Adrenal gland (tissue), 12 donors: ENCODE measurements around the gene UBAC1. TPM values are rescaled to one million over a fixed set of nuclear protein-coding genes. Genes with fewer than 3 reads are reported as not detected.

Source experiments
- DNase-seq, 7 donors: peaks; one replicate each; pipeline ENCODE4 v3.0.0-alpha.2; 2019 to 2020
- H3K27ac ChIP-seq, 5 donors: fragments of 200-600 bp; sonication (generic) in 4 of 5; 1 replicate in 3 of 5; 2 replicates in 2 of 5; pipeline versions ENCODE4 v1.5.1 to v1.8.0; 2016 to 2020; ENCODE audit warnings: mild to moderate bottlenecking in 1 of 5
- H3K27me3 ChIP-seq: fragments of 200-600 bp; 2 replicates; pipeline ENCODE4 v1.8.0; 2021
- H3K36me3 ChIP-seq, 2 donors: fragments of 200-600 bp; replicated peaks in 1 of 2; 1 replicate in 1 of 2; 2 replicates in 1 of 2; pipeline versions ENCODE4 v1.5.1 to v1.8.0; 2018 to 2022
- H3K4me1 ChIP-seq, 2 donors: fragments of 200-600 bp; replicated peaks in 1 of 2; 1 replicate in 1 of 2; 2 replicates in 1 of 2; pipeline versions ENCODE4 v1.5.1 to v1.8.0; 2018 to 2021
- H3K4me3 ChIP-seq, 4 donors: fragments of 200-600 bp; sonication (generic) in 3 of 4; one replicate each; pipeline ENCODE4 v1.5.1; 2016 to 2018
- H3K9me3 ChIP-seq, 3 donors: fragments of 200-600 bp; sonication (generic) in 1 of 3; replicated peaks in 1 of 3; 1 replicate in 2 of 3; 2 replicates in 1 of 3; pipeline versions ENCODE4 v1.5.1 to v1.8.0; 2016 to 2021
- POLR2A ChIP-seq, 2 donors: fragments of 450-650 bp; IDR thresholded peaks; one replicate each; pipeline ENCODE4 v1.6.1; 2017; ENCODE audit warnings: antibody characterized with exemption in 2 of 2, mild to moderate bottlenecking in 2 of 2, moderate library complexity in 1 of 2
- WGBS, 4 donors: extraction: QIAGEN DNeasy Blood & Tissue Kit in 2 of 4; methylation state at CpG; one replicate each; pipeline versions ENCODE4 v1.1.5 to v1.1.7; 2013 to 2017; 5-methylcytosine and 5-hydroxymethylcytosine counted together
- intact Hi-C, 2 donors: fragments of 100-400 bp; cut with DNase I; formaldehyde crosslinking; loops; one replicate each; pipeline versions ENCODE4 v1.14.1 to v1.15.0; 2022 to 2023
- polyA plus RNA-seq, 3 donors: library from polyadenylated mRNA; stranded (reverse); fragments of 200-250 nt in 2 of 3; fragments of 350-450 nt in 1 of 3; fragmentation: Illumina TruSeq in 1 of 3; extraction: RNeasy Lipid Tissue Mini Kit (QIAGEN cat#74804) in 1 of 3; gene quantifications; one replicate each; pipeline ENCODE4 v1.2.3, GENCODE V29; 2013 to 2014
- total RNA-seq, 9 donors: library from RNA; depleted of rRNA in 4 of 9; stranded (reverse); fragments of >200 nt in 4 of 9; fragments of 120-200 nt in 1 of 9; fragmentation: NEBNext Ultra II Directional in 1 of 9; extraction: Animal tissue kit (Norgen Biotek cat#: 25700) in 1 of 9; gene quantifications; one replicate each; pipeline versions ENCODE4 v1.1.0 to v1.2.4, GENCODE V29; 2013 to 2023
- TF ChIP-seq, protein P1 (sequence below), 6 experiments: fragments of 450-650 bp in 4 of 6; fragments of 200-600 bp in 2 of 6; sonication (generic) in 1 of 6; IDR thresholded peaks; 1 replicate in 5 of 6; 2 replicates in 1 of 6; pipeline versions ENCODE4 v1.5.1 to v1.8.0; 2016 to 2021; ENCODE audit warnings: antibody characterized with exemption in 6 of 6, mild to moderate bottlenecking in 2 of 6, moderate library complexity in 1 of 6
- donor health status: healthy with polysubstance abuse.
- donor health status: Bipolar disorder and iron deficiency.
- donor health status: DM: yes; HTN: yes; CAD: no.
- donor health status: DM: no; HTN: no; CAD: no.
- donor health status: DM: no; HTN: no; CAD: no.
- donor health status: DM: yes; HTN: yes; CAD: no.

UBAC1 gene
- total and polyA plus RNA-seq, 12 donors, result 20.2 to 63.3 (median 37.9) TPM

- DNase-seq, result no peak
- WGBS, 4 donors, result 76 to 89% (median 85%) methylated on average over 3 to 10 of the region's 10 CpGs
- H3K9me3 ChIP-seq, result no peaks in the 10 kb centered on the region
- H3K36me3 ChIP-seq, result no peaks in the 10 kb centered on the region
- intact Hi-C loops, result no loop called here
- no peak overlapping the region for H3K27ac ChIP-seq
- peaks cover 6 to 20% of the 10 kb centered on the region in 2 donors for H3K4me1 ChIP-seq
- no peaks in the 10 kb centered on the region for H3K27me3 ChIP-seq
- no peak overlapping the region for H3K4me3 ChIP-seq
- TF ChIP-seq, protein P1, sequence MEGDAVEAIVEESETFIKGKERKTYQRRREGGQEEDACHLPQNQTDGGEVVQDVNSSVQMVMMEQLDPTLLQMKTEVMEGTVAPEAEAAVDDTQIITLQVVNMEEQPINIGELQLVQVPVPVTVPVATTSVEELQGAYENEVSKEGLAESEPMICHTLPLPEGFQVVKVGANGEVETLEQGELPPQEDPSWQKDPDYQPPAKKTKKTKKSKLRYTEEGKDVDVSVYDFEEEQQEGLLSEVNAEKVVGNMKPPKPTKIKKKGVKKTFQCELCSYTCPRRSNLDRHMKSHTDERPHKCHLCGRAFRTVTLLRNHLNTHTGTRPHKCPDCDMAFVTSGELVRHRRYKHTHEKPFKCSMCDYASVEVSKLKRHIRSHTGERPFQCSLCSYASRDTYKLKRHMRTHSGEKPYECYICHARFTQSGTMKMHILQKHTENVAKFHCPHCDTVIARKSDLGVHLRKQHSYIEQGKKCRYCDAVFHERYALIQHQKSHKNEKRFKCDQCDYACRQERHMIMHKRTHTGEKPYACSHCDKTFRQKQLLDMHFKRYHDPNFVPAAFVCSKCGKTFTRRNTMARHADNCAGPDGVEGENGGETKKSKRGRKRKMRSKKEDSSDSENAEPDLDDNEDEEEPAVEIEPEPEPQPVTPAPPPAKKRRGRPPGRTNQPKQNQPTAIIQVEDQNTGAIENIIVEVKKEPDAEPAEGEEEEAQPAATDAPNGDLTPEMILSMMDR (IDR thresholded peaks at IDR 0.05), result no peak
- TF ChIP-seq POLR2A (IDR thresholded peaks at IDR 0.05), result no peak
These were observed 36.8 kb upstream of the UBAC1 start for GRCh38 chr9:135998016-135998380.

DNA sequence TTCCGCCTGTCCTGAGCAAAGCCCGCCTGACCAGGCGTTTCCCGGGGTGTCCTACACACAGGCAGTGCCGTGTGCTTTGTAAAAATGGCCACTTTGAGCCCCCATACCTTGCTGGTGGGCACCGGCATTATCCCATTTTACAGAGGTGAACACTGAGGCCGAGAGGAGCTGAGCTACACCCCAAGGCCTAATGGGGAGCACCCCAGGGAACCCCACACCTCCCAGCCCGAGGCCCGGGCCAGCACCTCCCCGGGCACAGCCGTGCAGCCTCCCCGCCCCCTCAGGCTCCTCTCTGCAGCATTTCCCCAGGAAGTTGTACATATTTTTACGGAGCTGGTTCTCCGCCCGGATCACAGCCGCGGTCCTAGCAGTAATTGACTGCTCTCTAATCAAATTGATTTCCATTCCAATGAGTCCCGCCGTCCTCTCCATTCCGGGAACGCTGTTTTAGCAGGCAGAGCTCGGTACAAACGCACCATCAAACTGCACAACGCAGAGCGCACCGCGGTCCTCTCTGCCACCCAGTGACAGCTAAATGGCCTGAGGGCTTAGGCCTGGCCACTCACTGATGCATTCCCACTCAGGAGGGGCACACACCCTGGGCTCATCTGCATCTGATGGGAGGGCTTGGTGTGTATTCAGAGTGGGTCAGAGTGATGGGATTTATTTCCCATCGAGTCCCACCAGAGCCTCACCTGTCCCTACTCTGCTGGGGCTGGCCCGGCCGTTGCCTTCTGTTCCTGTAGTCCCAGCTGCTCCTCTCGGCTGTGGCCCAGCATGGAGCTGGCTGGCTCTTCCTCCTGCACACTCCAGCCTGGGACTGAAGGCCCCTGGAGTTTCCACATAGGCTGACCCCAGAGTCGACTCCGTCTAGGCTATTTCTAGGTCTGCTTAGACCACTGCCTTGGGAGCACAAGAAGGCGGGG is 36.2 kb upstream of the UBAC1 start:
- Histone ChIP-seq H3K27me3 (no peaks in the 10 kb centered on the region), H3K9me3 (no peaks in the 10 kb centered on the region), H3K27ac (no peak overlapping the region), H3K36me3 (no peaks in the 10 kb centered on the region), H3K4me1 (peaks cover 13 to 21% of the 10 kb centered on the region in 2 donors), H3K4me3 (no peak overlapping the region)
- WGBS, 4 donors, result 76 to 80% (median 79%) methylated on average over 26 to 34 of the region's 34 CpGs
- intact Hi-C loops, result no loop called here
- TF ChIP-seq, protein P1 (IDR thresholded peaks at IDR 0.05), result no peak
- TF ChIP-seq POLR2A (IDR thresholded peaks at IDR 0.05), result no peak
- DNase-seq, result no peak

DNA sequence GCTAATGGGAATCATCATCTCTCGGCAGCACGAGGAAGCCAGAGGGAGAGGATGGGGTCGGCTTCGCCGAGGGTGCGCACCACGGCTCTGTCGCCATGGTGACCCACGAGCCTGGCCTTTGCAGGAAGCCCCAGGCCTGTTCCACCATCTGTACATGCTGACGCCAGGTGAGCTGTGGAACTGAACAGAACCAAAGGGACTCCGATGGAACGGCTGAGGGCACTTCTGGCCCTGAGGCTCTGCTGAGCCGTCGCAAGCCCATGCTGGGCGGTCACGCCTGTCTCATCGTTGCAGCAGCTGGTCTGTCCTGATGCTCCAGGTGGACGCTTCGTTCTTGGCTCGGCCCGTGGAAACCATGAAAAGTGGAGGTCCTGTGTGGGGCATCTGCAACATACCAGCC is 34.6 kb upstream of the UBAC1 start:
- intact Hi-C loops, result no loop called here
- Histone ChIP-seq H3K4me3 (no peak overlapping the region), H3K36me3 (no peaks in the 10 kb centered on the region), H3K27ac (no peak overlapping the region), H3K27me3 (no peaks in the 10 kb centered on the region), H3K4me1 (peaks cover 18 to 27% of the 10 kb centered on the region in 2 donors), H3K9me3 (no peaks in the 10 kb centered on the region)
- DNase-seq, result no peak
- TF ChIP-seq, protein P1 (IDR thresholded peaks at IDR 0.05), result no peak
- TF ChIP-seq POLR2A (IDR thresholded peaks at IDR 0.05), result no peak
- WGBS, 4 donors, result 88 to 97% (median 95%) methylated on average over 8 to 21 of the region's 21 CpGs

- peaks cover 18 to 36% of the 10 kb centered on the region in 2 donors for H3K4me1 ChIP-seq
These were observed 33.5 kb upstream of the UBAC1 start for GRCh38 chr9:135994501-135995192.

More at GRCh38 chr9:135994501-135995192, 33.5 kb upstream of the UBAC1 start:
- H3K27me3 ChIP-seq, result no peaks in the 10 kb centered on the region
- H3K27ac ChIP-seq, result peak overlapping the region in 2 of 5 donors; percentile 90 to 91
- no peak for DNase-seq
- no peak overlapping the region for H3K4me3 ChIP-seq
- intact Hi-C loops, result no loop called here
- 70 to 76% (median 73%) methylated on average over 12 to 20 of the region's 20 CpGs for WGBS, 4 donors
- no peaks in the 10 kb centered on the region for H3K36me3 ChIP-seq
- H3K9me3 ChIP-seq, result no peaks in the 10 kb centered on the region
- no peak for TF ChIP-seq POLR2A (IDR thresholded peaks at IDR 0.05)
- TF ChIP-seq, protein P1 (IDR thresholded peaks at IDR 0.05), result no peak
